GM06990 (cell line): ENCODE data around the gene SP9.

Source experiments
- DNase-seq: peaks from one replicate; pipeline ENCODE4 v3.0.0-alpha.2; 2011; ENCODE audit not compliant: insufficient read length; ENCODE audit errors: extremely low read depth
- H3K27me3 ChIP-seq: replicated peaks from 2 replicates; pipeline ENCODE4 v1.6.0; 2011; ENCODE audit warnings: low read length; ENCODE audit not compliant: control insufficient read depth, insufficient read depth
- H3K36me3 ChIP-seq: 2 replicates; pipeline ENCODE4 v1.5.1; 2011; ENCODE audit warnings: low read length; ENCODE audit not compliant: control insufficient read depth, insufficient read depth
- H3K4me3 ChIP-seq: replicated peaks from 2 replicates; pipeline ENCODE4 v1.5.1; 2011; ENCODE audit warnings: low read depth, mild to moderate bottlenecking, control low read depth, low read length
- CTCF ChIP-seq: IDR thresholded peaks from 2 replicates; pipeline ENCODE4 v1.5.1; 2011; ENCODE audit warnings: low read length, control low read depth, mild to moderate bottlenecking, inconsistent platforms; ENCODE audit not compliant: insufficient read depth, poor library complexity, severe bottlenecking

Gene SP9

GRCh38 chr2:174335254-174335987 lies 667 bp downstream of the SP9 start:
- Histone ChIP-seq H3K36me3 (no peaks in the 10 kb centered on the region), H3K4me3 (peak overlapping the region; percentile 48), H3K27me3 (peaks cover 2% of the 10 kb centered on the region; the same call in 1 of the 2 replicates)
- TF ChIP-seq CTCF, result no peak
- DNase-seq, result peak; percentile 35

- peaks cover 2% of the 10 kb centered on the region; the same call in 1 of the 2 replicates for H3K27me3 ChIP-seq
- TF ChIP-seq CTCF, result no peak
- peak overlapping the region; percentile 48 for H3K4me3 ChIP-seq
- H3K36me3 ChIP-seq, result no peaks in the 10 kb centered on the region
- DNase-seq, result peak; percentile 52
Measured at GRCh38 chr2:174335988-174336500, 1.3 kb downstream of the SP9 start.

- peaks cover 2% of the 10 kb centered on the region; the same call in 1 of the 2 replicates for H3K27me3 ChIP-seq
- no peaks in the 10 kb centered on the region for H3K36me3 ChIP-seq
- TF ChIP-seq CTCF, result peak; percentile 40
- peak; percentile 74 for DNase-seq
- H3K4me3 ChIP-seq, result peak overlapping the region; percentile 58
Measured at GRCh38 chr2:174336501-174337336, 2.0 kb downstream of the SP9 start.

- DNase-seq, result peak; percentile 61
- TF ChIP-seq CTCF, result no peak
- Histone ChIP-seq H3K36me3 (no peaks in the 10 kb centered on the region), H3K27me3 (peaks cover 2% of the 10 kb centered on the region; the same call in 1 of the 2 replicates), H3K4me3 (peak overlapping the region; percentile 58)
Measured at GRCh38 chr2:174337337-174338146, 2.8 kb downstream of the SP9 start.

GRCh38 chr2:174338147-174338605 lies 3.4 kb downstream of the SP9 start:
- Histone ChIP-seq H3K36me3 (no peaks in the 10 kb centered on the region), H3K4me3 (no peak overlapping the region), H3K27me3 (peaks cover 2% of the 10 kb centered on the region; the same call in 1 of the 2 replicates)
- DNase-seq, result no peak
- no peak for TF ChIP-seq CTCF
